ACC112 (cell line): ENCODE results near the gene NOL6.
"Not testable (repeated sequence)": the region's sequence is repeated elsewhere in the genome, so short reads cannot be mapped to it uniquely, and the experiment has no call there.

Experiments
- H2AFZ ChIP-seq: fragments of 200-600 bp; sonication (generic); one replicate; pipeline ENCODE4 v1.6.0; 2017; ENCODE audit warnings: antibody characterized with exemption, low read length; ENCODE audit not compliant: unreplicated experiment
- H3K27ac ChIP-seq: fragments of 200-600 bp; sonication (generic); 2 replicates; pipeline ENCODE4 v1.5.1; 2014; ENCODE audit warnings: low read depth, mild to moderate bottlenecking, antibody characterized with exemption, low read length, moderate library complexity
- H3K27me3 ChIP-seq: fragments of 200-600 bp; sonication (generic); 2 replicates; pipeline ENCODE4 v1.6.1; 2014; ENCODE audit warnings: mild to moderate bottlenecking, antibody characterized with exemption, low read length, moderate library complexity, mixed read lengths; ENCODE audit not compliant: insufficient read depth
- H3K36me3 ChIP-seq: fragments of 200-600 bp; sonication (generic); 2 replicates; pipeline ENCODE4 v1.6.1; 2016; ENCODE audit warnings: mild to moderate bottlenecking, antibody characterized with exemption, low read length, moderate library complexity, mixed read lengths; ENCODE audit not compliant: insufficient read depth
- H3K4me1 ChIP-seq: fragments of 200-600 bp; sonication (generic); one replicate; pipeline ENCODE4 v1.6.1; 2016; ENCODE audit warnings: low read length, mixed read lengths; ENCODE audit not compliant: insufficient read depth, unreplicated experiment, control insufficient read depth
- H3K4me3 ChIP-seq: fragments of 200-600 bp; sonication (generic); 2 replicates; pipeline ENCODE4 v1.5.1; 2014; ENCODE audit warnings: mild to moderate bottlenecking, low read depth, low read length
- H3K79me2 ChIP-seq: fragments of 200-600 bp; sonication (generic); one replicate; pipeline ENCODE4 v1.6.0; 2016; ENCODE audit warnings: low read length; ENCODE audit not compliant: control insufficient read depth, unreplicated experiment, insufficient read depth

The NOL6 gene

DNA sequence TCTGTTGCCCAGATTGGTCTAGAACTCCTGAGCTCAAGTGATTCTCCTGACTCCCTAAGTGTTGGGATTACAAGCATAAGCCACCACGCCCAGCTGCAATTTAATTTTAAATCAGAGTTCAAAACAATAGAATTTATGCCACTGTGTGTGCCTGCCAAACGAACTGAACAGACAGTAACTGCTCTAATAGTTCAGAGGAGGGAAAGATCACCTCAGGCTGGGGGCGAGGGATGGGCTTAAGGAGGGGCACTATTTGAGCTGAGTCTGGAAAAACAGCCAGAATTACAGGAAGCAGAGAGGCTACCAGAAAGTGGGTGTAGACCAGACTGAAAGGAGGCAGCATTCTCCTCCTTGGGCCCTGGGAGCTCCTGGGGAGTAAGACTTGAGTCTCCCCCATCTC is 12.2 kb downstream of the NOL6 start:
- Histone ChIP-seq H3K27ac (no peak overlapping the region), H3K36me3 (peaks cover 4% of the 10 kb centered on the region; the same call in 1 of the 2 replicates), H3K27me3 (no peaks in the 10 kb centered on the region), H3K4me3 (no peak overlapping the region), H3K79me2 (no peaks in the 10 kb centered on the region), H3K4me1 (peaks cover 6% of the 10 kb centered on the region), H2AFZ (no peak overlapping the region)

GRCh38 chr9:33460854-33461253 is 12.9 kb downstream of the NOL6 start:
- Histone ChIP-seq H3K27ac (no peak overlapping the region), H3K4me1 (peaks cover 6% of the 10 kb centered on the region), H2AFZ (no peak overlapping the region), H3K36me3 (peaks cover 4% of the 10 kb centered on the region; the same call in 1 of the 2 replicates), H3K4me3 (no peak overlapping the region), H3K27me3 (no peaks in the 10 kb centered on the region), H3K79me2 (no peaks in the 10 kb centered on the region)

DNA sequence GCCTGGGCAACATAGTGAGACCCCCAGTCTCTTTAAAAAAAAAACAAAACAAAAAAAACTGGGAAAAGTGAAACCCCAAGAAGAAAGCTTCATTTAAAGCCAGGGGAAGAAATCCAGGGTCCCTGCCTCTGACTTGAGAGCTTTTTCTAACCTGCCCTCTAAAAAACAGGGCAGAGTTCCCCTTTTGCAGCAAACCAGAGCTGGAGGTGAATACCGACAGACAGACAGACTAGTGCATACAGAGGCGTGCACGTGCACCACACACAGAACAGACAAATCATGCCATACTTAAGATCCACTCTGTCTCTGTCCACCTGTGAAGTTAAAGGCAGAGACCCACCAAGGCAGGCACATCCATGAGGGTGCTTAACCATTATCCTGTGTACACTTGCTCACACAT is 14.6 kb downstream of the NOL6 start:
- Histone ChIP-seq H3K27ac (no peak overlapping the region), H3K4me1 (peaks cover 6% of the 10 kb centered on the region), H3K4me3 (no peak overlapping the region), H3K36me3 (no peaks in the 10 kb centered on the region), H2AFZ (no peak overlapping the region), H3K27me3 (no peaks in the 10 kb centered on the region), H3K79me2 (no peaks in the 10 kb centered on the region)

GRCh38 chr9:33458444-33458843 is 15.3 kb downstream of the NOL6 start:
- no peak overlapping the region for H3K27ac ChIP-seq
- peaks cover 8% of the 10 kb centered on the region for H3K4me1 ChIP-seq
- no peak overlapping the region for H2AFZ ChIP-seq
- no peaks in the 10 kb centered on the region for H3K79me2 ChIP-seq
- no peak overlapping the region for H3K4me3 ChIP-seq
- H3K36me3 ChIP-seq: no peaks in the 10 kb centered on the region
- no peaks in the 10 kb centered on the region for H3K27me3 ChIP-seq

DNA sequence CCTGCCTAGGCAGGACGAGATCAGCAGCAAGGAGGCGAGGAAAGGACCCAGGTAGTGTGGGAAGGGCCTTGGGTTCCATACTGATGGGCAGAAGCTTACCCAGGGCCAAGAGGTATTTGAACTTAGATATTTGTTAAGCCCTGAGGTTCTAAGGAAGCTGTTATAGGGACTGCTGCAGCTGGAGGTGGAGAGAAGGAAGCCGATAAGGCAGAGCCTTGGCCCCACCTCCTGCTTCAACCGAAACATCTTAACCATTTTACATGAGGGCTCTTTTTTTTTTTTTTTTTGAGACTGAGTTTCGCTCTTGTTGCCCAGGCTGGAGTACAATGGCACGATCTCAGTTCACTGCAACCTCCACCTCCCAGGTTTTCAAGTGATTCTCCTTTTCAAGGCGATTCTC is 17.8 kb downstream of the NOL6 start:
- Histone ChIP-seq H3K27ac (no peak overlapping the region), H3K27me3 (no peaks in the 10 kb centered on the region), H3K4me3 (no peak overlapping the region), H3K79me2 (no peaks in the 10 kb centered on the region), H3K4me1 (peaks cover 17% of the 10 kb centered on the region), H3K36me3 (no peaks in the 10 kb centered on the region), H2AFZ (no peak overlapping the region)

DNA sequence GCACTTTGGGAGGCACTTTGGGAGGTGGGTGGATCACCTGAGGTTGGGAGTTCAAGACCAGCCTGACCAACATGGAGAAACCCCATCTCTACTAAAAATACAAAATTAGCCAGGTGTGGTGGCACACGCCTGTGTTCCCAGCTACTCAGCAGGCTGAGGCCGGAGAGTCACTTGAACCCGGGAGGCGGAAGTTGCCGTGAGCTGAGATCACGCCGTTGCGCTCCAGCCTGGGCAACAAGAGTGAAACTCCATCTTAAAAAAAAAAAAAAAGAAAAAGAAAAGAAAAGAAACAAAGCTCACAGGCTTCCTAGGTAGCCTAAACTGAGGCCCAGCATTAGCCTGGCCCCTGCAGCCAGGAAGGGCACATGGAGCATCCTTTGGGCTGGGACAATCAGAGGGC is 18.3 kb downstream of the NOL6 start:
- H3K4me1 ChIP-seq: peaks cover 17% of the 10 kb centered on the region
- not testable (repeated sequence) for H3K79me2 ChIP-seq, H3K4me3 ChIP-seq, H3K27ac ChIP-seq, H3K36me3 ChIP-seq, H2AFZ ChIP-seq, H3K27me3 ChIP-seq

GRCh38 chr9:33454661-33455026 is 19.1 kb downstream of the NOL6 start:
- not testable (repeated sequence) for H3K27ac ChIP-seq, H3K27me3 ChIP-seq, H3K4me3 ChIP-seq, H2AFZ ChIP-seq, H3K36me3 ChIP-seq, H3K79me2 ChIP-seq
- H3K4me1 ChIP-seq: peaks cover 17% of the 10 kb centered on the region

- Histone ChIP-seq H3K79me2 (no peaks in the 10 kb centered on the region), H3K36me3 (no peaks in the 10 kb centered on the region), H3K4me1 (peaks cover 17% of the 10 kb centered on the region), H3K27ac (no peak overlapping the region), H3K27me3 (no peaks in the 10 kb centered on the region), H3K4me3 (no peak overlapping the region), H2AFZ (no peak overlapping the region)
These were observed 19.6 kb downstream of the NOL6 start for GRCh38 chr9:33453999-33454660.

- Histone ChIP-seq H3K79me2 (no peaks in the 10 kb centered on the region), H3K27me3 (no peaks in the 10 kb centered on the region), H3K36me3 (no peaks in the 10 kb centered on the region), H3K27ac (0 out of 2 replicates have a peak overlapping the region, but pooled peaks have one; percentile 14), H2AFZ (peak overlapping the region; percentile 10), H3K4me1 (peaks cover 11% of the 10 kb centered on the region), H3K4me3 (no peak overlapping the region)
These were observed 20.4 kb downstream of the NOL6 start for GRCh38 chr9:33453286-33453860.

DNA sequence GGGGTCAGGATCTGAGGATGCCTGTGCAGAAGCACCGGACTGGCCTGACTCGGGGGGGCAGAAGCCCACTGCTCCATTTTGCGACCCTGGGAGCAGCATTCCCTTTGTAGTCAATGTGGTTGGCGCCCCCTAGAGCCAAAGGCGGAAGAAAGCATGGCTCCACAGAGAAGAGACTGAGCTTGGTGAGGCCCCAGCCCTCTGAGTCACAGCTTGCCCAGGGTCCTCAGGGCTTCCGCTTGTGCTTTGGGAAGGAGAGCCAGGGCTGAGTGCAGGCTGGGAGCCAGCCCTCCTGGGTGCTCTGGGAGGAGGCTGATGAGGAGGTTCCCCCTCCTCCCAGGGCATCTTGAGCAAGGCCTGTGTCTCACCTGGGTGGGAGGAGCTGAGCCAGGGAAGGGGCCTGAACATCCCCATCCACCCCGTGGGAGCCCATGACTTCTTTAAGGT is 20.9 kb downstream of the NOL6 start:
- Histone ChIP-seq H3K36me3 (no peaks in the 10 kb centered on the region), H2AFZ (peak overlapping the region; percentile 35), H3K27ac (0 out of 2 replicates have a peak overlapping the region, but pooled peaks have one; percentile 14), H3K4me1 (peaks cover 11% of the 10 kb centered on the region), H3K4me3 (no peak overlapping the region), H3K79me2 (no peaks in the 10 kb centered on the region), H3K27me3 (no peaks in the 10 kb centered on the region)

DNA sequence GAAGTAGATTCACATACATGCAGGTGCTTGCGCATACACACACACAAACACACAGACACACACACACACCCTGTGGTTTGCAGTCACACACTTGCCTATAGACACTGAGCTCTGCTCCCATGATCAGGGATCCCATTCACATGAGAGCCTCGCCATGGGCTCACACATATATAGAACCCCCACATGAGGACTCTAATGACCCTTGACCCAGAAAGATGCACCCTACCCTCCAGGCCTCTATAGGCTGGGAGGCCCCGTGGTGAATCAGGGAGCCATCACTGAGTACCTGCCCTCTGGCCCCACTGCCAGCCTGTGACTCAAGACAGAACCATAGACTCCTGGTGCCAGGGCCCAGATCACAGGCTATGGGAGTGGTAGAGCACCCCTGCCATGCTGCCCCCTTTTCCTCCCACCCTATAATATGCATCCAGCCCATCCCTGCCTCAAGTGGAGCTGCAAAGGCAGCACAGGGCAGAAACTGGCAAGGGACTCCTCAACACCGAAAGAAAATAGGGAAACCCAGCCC is 23.0 kb downstream of the NOL6 start:
- H2AFZ ChIP-seq: no peak overlapping the region
- H3K27ac ChIP-seq: no peak overlapping the region
- no peaks in the 10 kb centered on the region for H3K27me3 ChIP-seq
- no peaks in the 10 kb centered on the region for H3K36me3 ChIP-seq
- no peak overlapping the region for H3K4me3 ChIP-seq
- H3K4me1 ChIP-seq: peaks cover 21% of the 10 kb centered on the region
- no peaks in the 10 kb centered on the region for H3K79me2 ChIP-seq
